ENCODE measurements around the gene KIF22.
A peak's percentile ranks its signal among the peaks of the same experiment; 100 is the strongest.

KIF22 gene

DNA sequence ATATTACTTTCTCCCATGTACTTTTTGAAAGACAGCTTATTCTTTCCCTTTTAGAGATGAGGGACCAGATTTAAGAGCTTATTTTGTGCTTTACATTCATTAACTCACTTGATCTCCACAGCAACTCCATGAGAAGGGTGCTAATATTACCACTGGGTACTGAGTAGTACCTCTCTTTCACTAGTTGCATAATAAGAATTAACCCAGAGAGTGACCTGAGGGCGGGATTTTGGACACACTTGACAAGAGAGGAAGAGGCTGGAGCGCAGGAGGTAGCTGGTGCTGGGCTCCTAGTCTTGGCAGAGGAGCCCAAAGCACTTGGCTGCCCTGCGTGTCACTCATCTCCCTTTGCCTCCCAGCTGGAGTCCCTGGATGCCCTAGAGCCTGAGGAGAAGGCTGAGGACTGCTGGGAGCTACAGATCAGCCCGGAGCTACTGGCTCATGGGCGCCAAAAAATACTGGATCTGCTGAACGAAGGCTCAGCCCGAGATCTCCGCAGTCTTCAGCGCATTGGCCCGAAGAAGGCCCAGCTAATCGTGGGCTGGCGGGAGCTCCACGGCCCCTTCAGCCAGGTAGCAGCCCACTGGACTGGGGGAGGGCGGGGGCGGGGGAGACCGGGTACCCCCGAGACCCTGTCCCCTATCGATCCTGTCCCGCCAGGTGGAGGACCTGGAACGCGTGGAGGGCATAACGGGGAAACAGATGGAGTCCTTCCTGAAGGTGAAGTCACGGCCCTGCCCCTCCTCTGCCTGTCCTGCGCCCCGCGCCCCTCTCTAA, 14.1 kb downstream of the KIF22 start:
- DNase-seq = no peak

GRCh38 chr16:29805232-29806098, 14.9 kb downstream of the KIF22 start:
- DNase-seq = peak; percentile 98

- DNase-seq = peak; percentile 79
These were observed 15.6 kb downstream of the KIF22 start, which contains the start of gene MAZ for GRCh38 chr16:29806099-29806579. Gene MAZ, plus strand, starts transcription at chr16:29806529. Its CDS starts 173 bp downstream, at chr16:29806702.

- peak; percentile 71 for DNase-seq
These were observed 16.3 kb downstream of the KIF22 start for GRCh38 chr16:29806641-29807425.

DNA sequence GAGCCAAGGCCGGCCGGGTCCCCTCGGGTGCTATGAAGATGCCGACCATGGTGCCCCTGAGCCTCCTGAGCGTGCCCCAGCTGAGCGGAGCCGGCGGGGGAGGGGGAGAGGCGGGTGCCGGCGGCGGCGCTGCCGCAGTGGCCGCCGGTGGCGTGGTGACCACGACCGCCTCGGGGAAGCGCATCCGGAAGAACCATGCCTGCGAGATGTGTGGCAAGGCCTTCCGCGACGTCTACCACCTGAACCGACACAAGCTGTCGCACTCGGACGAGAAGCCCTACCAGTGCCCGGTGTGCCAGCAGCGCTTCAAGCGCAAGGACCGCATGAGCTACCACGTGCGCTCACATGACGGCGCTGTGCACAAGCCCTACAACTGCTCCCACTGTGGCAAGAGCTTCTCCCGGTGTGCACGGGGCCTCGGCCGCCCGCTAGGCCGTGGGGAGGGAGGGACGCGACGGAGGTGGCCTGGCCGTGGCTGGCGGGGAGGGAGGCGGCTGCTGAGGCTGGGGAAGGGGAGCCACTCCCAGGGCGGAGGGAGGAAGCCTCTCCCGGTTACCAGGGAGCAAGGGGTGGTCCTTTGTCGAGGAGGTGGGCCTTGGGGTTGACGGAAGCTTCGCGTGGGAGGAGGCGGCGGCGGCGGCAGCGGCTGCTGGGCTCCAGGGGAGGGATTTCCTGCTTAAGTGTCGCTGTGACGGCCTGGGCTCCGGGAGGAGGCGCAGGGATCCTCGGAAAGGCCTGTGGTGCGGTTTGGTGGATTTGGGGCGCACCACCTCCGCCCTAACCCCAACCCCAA, 17.1 kb downstream of the KIF22 start:
- peak; percentile 86 for DNase-seq

- peak; percentile 44 for DNase-seq
These were observed 17.8 kb downstream of the KIF22 start for GRCh38 chr16:29808219-29808900.

GRCh38 chr16:29809031-29809747, 18.6 kb downstream of the KIF22 start:
- no peak for DNase-seq

DNA sequence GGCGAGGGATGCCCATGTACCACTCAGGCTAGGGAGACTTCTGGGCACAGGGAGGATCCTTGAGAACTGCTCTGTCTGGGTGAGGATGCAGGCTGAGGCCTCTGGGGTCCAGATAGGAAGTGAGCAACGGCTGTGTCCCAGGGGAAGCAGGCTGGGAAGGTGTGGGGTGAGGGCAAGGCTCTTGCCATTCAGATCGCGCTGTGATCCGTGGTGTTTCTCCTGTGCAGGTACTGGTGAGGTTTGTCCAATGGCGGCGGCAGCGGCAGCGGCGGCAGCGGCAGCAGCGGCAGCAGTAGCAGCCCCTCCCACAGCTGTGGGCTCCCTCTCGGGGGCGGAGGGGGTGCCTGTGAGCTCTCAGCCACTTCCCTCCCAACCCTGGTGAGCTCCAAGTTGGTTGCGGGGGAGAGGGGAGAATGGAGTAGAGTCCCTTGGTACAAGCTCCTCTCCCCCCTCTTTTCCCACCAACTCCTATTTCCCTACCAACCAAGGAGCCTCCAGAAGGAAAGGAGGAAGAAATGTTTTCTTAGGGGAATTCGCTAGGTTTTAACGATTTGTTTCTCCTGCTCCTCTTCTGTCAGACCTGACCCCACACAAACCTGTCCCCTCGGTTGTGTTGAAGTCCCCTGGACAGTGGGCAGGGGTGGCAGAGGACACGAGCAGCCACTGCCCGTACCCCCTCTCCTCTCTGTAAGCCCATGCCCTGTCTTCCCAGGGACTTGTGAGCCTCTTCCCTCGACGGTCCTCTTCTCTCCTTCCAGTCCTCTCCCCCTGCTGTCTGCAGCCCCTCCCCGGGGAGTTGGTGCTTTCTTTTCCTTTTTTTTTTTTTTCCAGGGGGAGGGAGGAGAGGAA, 19.5 kb downstream of the KIF22 start:
- peak; percentile 38 for DNase-seq

DNA sequence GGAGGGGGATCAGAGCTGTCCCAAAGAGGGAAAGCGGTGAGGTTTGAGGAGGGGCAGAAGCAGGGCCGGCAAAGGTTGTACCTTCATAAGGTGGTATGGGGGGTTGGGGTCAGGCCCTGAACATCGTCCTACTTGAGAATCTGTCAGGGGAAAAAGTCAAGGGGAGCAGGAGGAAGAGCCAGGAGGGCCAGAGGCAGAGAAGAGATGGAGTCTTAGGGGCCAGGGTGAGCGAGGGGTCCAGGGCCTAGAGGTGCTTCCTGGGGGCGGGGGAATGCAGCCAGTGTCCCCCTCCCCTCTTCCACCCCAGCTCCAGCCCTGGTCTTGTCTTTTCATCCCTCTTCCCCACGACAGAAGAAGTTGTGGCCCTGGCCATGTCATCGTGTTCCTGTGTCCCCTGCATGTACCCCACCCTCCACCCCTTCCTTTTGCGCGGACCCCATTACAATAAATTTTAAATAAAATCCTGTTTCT, 20.2 kb downstream of the KIF22 start:
- DNase-seq = no peak

DNA sequence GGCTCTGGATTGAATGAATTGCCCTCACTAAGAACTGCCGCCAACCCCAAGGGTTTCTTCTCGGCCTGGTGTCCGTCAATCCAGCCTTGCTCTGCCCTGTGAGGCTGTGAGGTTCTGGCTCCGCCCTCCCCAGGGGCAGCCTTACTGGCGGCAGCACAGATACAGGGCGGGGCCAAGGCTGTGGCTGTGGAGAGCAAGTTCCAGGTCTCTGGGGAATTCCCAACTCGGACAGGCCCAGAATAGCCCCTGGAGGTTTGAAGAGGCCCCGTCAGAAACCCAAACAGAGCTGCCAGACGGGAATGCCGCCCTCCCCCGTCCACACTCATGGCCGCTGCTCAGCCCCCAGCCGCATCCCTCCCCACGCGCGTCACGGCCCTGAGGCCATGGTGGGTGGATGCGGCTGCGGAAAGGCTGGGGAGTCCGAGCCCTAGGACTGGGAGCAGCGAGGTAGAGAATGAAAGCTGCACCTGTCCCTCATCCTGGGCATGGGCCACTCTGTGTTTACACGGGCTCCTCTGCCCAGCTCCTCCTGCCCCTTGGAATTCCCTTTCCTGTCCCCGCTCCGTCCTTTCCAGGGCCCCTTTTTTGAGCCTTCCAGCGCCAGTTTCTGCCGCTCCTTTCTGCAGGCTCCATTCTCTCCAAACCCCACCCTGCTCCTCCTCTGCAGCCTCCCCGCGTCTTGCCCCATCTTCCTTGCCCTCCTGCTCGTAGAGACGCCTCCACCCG, 20.8 kb downstream of the KIF22 start:
- peak; percentile 69 for DNase-seq

DNA sequence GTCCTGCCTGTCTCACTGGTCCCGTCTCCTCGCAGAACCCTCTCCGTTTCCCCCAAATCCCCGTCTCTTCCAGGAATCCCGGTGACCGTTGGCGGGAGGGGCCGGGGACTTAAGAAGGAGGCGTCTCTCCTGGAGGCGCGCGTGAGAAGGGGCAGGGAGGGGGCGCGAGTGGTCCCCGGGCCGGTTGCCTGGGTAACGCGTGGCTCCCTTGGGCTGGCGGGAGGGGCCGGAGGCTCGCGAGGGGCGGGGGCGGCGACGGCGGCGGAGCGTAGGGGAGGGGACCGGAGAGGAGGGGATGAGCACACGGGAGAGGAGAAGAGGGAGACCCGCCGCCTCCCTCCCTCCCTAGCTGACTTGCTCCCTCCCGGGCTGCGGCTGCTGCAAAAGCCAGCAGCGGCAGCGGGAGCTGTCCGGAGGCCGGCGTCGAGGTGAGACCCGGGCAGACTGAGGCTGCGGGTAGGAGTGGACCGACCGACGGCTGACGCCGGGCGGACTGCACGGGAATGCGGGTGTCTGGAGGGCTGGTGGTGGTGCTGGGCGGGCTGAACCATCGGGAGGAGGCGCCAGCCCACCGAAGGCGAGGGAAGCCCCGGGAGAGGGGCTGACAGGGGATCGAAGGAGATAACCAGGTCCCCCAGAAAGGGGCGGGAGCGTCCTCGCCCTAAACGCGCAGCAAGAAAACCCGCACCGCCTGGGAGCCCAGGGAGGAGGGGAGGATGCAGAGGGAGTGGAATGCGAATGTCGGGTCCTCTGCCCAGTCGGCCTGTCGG, 21.5 kb downstream of the KIF22 start, which contains the start of gene PRRT2:
Gene PRRT2, plus strand, starts transcription at position 298 of the 770 bp plus-strand sequence. CDS start 862 bp downstream, outside the sequence.
- peak; percentile 52 for DNase-seq

DNA sequence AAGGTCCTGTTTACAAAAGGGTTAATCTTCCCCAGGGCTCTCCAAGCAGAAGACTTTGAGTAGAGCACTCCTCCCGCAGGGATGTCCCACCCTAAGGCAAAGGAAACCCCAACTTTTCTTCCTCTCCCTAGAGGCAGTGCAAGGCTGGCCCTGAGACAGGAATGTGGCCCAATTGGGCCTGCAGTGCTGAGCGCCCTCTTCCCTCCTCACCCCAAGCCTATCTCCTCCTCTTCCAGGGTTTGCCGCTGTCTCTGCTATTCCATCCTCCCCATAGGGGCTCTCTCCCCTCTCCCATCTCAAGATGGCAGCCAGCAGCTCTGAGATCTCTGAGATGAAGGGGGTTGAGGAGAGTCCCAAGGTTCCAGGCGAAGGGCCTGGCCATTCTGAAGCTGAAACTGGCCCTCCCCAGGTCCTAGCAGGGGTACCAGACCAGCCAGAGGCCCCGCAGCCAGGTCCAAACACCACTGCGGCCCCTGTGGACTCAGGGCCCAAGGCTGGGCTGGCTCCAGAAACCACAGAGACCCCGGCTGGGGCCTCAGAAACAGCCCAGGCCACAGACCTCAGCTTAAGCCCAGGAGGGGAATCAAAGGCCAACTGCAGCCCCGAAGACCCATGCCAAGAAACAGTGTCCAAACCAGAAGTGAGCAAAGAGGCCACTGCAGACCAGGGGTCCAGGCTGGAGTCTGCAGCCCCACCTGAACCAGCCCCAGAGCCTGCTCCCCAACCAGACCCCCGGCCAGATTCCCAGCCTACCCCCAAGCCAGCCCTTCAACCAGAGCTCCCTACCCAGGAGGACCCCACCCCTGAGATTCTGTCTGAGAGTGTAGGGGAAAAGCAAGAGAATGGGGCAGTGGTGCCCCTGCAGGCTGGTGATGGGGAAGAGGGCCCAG, 22.4 kb downstream of the KIF22 start:
- no peak for DNase-seq

DNA sequence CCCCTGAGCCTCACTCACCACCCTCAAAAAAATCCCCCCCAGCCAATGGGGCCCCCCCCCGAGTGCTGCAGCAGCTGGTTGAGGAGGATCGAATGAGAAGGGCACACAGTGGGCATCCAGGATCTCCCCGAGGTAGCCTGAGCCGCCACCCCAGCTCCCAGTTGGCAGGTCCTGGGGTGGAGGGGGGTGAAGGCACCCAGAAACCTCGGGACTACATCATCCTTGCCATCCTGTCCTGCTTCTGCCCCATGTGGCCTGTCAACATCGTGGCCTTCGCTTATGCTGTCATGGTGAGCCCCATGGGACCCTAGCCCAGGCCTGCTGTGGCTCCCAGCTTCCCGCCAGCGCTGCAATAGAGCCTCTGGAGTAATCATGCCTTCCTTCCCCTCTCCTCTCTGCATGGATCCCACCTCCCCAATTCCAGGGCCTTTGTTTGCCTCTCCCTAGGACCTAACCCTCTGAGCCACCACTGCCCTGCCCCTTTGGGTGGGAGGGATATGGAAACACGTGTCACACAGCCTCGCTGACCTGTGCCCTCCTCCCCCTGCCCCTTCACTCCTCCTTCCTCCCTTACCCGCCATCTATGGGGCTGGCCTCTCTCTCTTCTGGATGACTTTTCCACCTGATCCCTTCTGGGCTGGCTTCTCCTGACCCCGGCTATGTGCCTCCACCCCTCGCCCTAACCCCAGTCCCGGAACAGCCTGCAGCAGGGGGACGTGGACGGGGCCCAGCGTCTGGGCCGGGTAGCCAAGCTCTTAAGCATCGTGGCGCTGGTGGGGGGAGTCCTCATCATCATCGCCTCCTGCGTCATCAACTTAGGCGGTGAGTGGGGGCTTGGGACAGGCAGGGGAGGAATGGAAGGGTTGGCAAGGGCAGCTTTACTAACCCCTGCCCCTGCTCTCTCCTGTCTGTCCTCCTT, 23.4 kb downstream of the KIF22 start:
- DNase-seq = no peak

GRCh38 chr16:29814592-29814991, 24.0 kb downstream of the KIF22 start:
- no peak for DNase-seq

DNA sequence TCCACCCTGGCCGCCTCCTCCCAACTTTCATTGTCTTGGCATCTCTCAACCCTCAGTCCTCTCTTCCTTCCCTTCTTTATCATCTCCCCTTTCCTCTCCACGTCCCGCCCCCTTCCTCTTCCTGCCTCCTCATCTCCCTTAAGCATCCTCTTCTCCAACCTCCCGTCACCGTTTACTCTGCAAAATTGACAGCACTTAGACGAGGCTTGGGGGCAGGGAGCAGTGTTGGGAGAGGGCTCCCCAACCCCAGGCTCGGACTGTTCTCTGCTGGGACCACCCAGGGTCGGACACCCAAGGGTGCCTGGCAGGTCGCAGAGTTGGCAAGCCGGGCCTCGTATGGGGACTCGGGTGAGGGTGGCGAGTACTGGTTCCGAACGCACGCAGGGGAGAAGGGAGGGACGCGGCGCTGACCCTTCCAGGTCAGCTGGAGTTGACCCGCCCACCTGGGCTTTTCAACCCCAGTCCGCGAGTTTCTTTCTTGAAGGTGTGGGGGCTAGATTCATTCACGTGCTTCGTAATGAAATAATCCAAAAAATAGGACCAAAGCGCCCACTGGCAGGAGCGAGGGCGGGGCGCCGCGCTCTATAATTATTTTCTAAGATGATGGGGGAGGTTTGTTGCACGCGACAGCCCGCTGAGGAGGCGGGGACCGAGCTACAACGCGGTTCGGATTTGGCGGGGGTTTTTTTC, 24.6 kb downstream of the KIF22 start:
- DNase-seq = peak; percentile 73
